ENCODE results near the gene RAD51D. TPM values are rescaled to one million over a fixed set of nuclear protein-coding genes. Genes with fewer than 3 reads are reported as not detected.

RAD51D gene
- total RNA-seq: 10 to 100 TPM in 1 of 2 donors, 1 to 10 TPM in 1; 6.1 to 17.3 TPM

- no peaks in the 10 kb centered on the region for H3K36me3 ChIP-seq
Measured at GRCh38 chr17:35119370-35120165, at the start of gene RAD51D. Gene RAD51D, minus strand, starts transcription at chr17:35119860. Its CDS starts 247 bp downstream, at chr17:35119613.

GRCh38 chr17:35167666-35168065, 48.0 kb upstream of the RAD51D start:
- DNase-seq: no peak
- Histone ChIP-seq H3K36me3 (no peaks in the 10 kb centered on the region), H3K9ac (ENCODE audit: low read depth in 2 of 2, low read length in 2 of 2) (no peak overlapping the region), H3K27me3 (no peaks in the 10 kb centered on the region), H3K4me3 (no peak overlapping the region), H3K4me1 (no peaks in the 10 kb centered on the region), H3K27ac (no peak overlapping the region), H3K9me3 (no peaks in the 10 kb centered on the region)
- intact Hi-C loops (cut with DNase I): no loop called here
- no peak for TF ChIP-seq CTCF (IDR thresholded peaks at IDR 0.05)

More at GRCh38 chr17:35119370-35120165, at the start of gene RAD51D:
- Histone ChIP-seq H3K27ac (peak within 1 kb of the TSS; percentile 72), H3K9ac (ENCODE audit: low read depth in 2 of 2, low read length in 2 of 2) (peak within 1 kb of the TSS; percentile 82 to 89), H3K27me3 (no peaks in the 10 kb centered on the region), H3K9me3 (no peaks in the 10 kb centered on the region), H3K4me1 (peaks cover 5% of the 10 kb centered on the region), H3K4me3 (peak within 1 kb of the TSS; percentile 77)
- peak; percentile 63 for DNase-seq
- peak; percentile 90 for TF ChIP-seq CTCF (IDR thresholded peaks at IDR 0.05)
- intact Hi-C loops (cut with DNase I): loop anchor here (2.0 to 5.0 kb wide), 3 partner anchors 121 to 697 kb away; no protein-coding TSS in a partner anchor

- no peak overlapping the region for H3K4me3 ChIP-seq
- no peak for DNase-seq
- no peak for TF ChIP-seq CTCF (IDR thresholded peaks at IDR 0.05)
- H3K27me3 ChIP-seq: no peaks in the 10 kb centered on the region
- H3K9me3 ChIP-seq: no peaks in the 10 kb centered on the region
- H3K9ac ChIP-seq (ENCODE audit: low read depth in 2 of 2, low read length in 2 of 2): no peak overlapping the region
- H3K36me3 ChIP-seq: no peaks in the 10 kb centered on the region
- no peak overlapping the region for H3K27ac ChIP-seq
- intact Hi-C loops (cut with DNase I): no loop called here
- H3K4me1 ChIP-seq: no peaks in the 10 kb centered on the region
Measured at GRCh38 chr17:35167046-35167445, 47.4 kb upstream of the RAD51D start.

GRCh38 chr17:35166526-35166925, 46.9 kb upstream of the RAD51D start:
- no peak for DNase-seq
- intact Hi-C loops (cut with DNase I): no loop called here
- no peaks in the 10 kb centered on the region for H3K9me3 ChIP-seq
- no peaks in the 10 kb centered on the region for H3K36me3 ChIP-seq
- H3K27me3 ChIP-seq: no peaks in the 10 kb centered on the region
- H3K9ac ChIP-seq (ENCODE audit: low read depth in 2 of 2, low read length in 2 of 2): no peak overlapping the region
- no peak overlapping the region for H3K27ac ChIP-seq
- H3K4me1 ChIP-seq: no peaks in the 10 kb centered on the region
- no peak overlapping the region for H3K4me3 ChIP-seq
- no peak for TF ChIP-seq CTCF (IDR thresholded peaks at IDR 0.05)

GRCh38 chr17:35164716-35165115, 45.1 kb upstream of the RAD51D start:
- intact Hi-C loops (cut with DNase I): no loop called here
- Histone ChIP-seq H3K36me3 (no peaks in the 10 kb centered on the region), H3K27me3 (no peaks in the 10 kb centered on the region), H3K27ac (no peak overlapping the region), H3K4me3 (no peak overlapping the region), H3K9me3 (no peaks in the 10 kb centered on the region), H3K9ac (ENCODE audit: low read depth in 2 of 2, low read length in 2 of 2) (no peak overlapping the region), H3K4me1 (no peaks in the 10 kb centered on the region)
- TF ChIP-seq CTCF (IDR thresholded peaks at IDR 0.05): no peak
- no peak for DNase-seq

Measured in colonic mucosa (tissue), 4 donors.